Measurements from ENCODE around the gene MRAP.

DNA sequence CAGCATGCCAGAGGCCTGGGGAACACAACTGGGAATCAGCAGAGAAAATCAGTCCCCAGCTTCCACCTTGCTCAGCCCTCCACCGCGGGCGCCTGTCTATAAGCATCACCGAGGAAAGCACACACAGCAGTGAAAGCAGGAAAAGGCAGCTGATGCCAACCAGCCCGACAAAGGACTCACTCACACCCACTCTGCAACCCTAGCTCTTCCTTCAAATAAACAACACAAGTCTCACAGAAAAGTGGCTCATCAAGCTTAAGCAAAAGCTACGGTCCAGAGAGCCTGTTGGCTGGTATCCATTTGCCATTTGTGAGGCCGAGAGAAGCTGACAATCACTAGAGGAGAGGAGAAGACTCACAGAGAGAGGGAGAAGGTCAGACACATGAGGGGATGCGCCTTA lies 27.1 kb downstream of the MRAP start:
- TF ChIP-seq POLR2A (IDR thresholded peaks at IDR 0.05) (no peak), CTCF (IDR thresholded peaks at IDR 0.05) (no peak)
